GM08714 (cell line): ENCODE measurements around the gene DOK5.

Experiments
- H3K4me3 ChIP-seq: fragments of 200-500 bp; sonication (Bioruptor generic); 2 replicates; pipeline ENCODE4 v1.5.1; 2014; ENCODE audit warnings: mild to moderate bottlenecking, low read length, inconsistent platforms
- ZNF274 ChIP-seq: IDR thresholded peaks from 2 replicates; pipeline ENCODE4 v1.6.1; 2012; ENCODE audit warnings: mild to moderate bottlenecking, low read depth, low read length

The DOK5 gene

GRCh38 chr20:54642864-54643667 lies 167.7 kb downstream of the DOK5 start:
- no peak for TF ChIP-seq ZNF274
- H3K4me3 ChIP-seq = no peak overlapping the region

DNA sequence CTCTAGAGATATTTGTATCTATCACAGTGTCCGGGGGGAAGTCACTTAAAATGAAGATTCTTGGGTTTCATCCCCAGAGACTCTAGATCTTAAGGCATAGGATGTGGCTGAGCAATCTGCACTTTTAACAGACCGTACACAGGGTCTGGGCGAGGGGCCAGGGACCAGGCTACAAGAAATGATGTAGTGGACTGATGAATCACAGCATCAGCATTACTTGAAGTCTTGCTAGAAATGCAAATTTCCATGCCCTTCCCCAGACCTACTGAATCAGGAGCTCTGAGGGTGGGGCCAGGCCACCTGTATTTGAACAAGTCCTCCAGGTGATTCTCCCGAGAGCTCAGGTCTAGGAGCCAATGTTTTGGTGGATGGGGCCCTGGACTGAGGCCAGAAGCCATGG lies 168.4 kb downstream of the DOK5 start:
- TF ChIP-seq ZNF274 = no peak

GRCh38 chr20:54645445-54646155 lies 170.2 kb downstream of the DOK5 start:
- H3K4me3 ChIP-seq = no peak overlapping the region
- TF ChIP-seq ZNF274 = no peak

More for the DNA sequence above, 168.4 kb downstream of the DOK5 start:
- H3K4me3 ChIP-seq = no peak overlapping the region

DNA sequence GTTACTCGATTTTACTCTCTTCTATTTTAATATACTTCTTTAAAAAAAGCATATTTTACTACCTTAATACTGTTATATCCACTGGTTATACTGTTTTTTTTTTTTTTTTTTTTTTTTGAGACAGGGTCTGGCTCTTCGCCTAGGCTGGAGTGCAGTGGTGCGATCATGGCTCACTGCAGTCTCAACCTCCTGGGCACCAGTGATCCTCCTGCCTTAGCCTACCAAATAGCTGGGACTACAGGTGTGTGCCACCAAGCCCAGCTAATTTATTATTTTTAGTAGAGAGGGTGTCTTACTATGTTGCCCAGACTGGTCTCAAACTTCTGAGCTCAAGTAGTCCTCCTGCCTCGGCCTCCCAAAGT lies 170.7 kb downstream of the DOK5 start:
- H3K4me3 ChIP-seq = no peak overlapping the region
- TF ChIP-seq ZNF274 = no peak

- no peak overlapping the region for H3K4me3 ChIP-seq
- TF ChIP-seq ZNF274 = no peak
Measured at GRCh38 chr20:54648421-54649142, 173.2 kb downstream of the DOK5 start.

GRCh38 chr20:54649511-54649962 lies 174.1 kb downstream of the DOK5 start:
- TF ChIP-seq ZNF274 = no peak
- no peak overlapping the region for H3K4me3 ChIP-seq

- no peak for TF ChIP-seq ZNF274
- H3K4me3 ChIP-seq = no peak overlapping the region
Measured at GRCh38 chr20:54650052-54650719, 174.8 kb downstream of the DOK5 start.

GRCh38 chr20:54651252-54651651 lies 175.9 kb downstream of the DOK5 start:
- TF ChIP-seq ZNF274 = no peak
- no peak overlapping the region for H3K4me3 ChIP-seq

DNA sequence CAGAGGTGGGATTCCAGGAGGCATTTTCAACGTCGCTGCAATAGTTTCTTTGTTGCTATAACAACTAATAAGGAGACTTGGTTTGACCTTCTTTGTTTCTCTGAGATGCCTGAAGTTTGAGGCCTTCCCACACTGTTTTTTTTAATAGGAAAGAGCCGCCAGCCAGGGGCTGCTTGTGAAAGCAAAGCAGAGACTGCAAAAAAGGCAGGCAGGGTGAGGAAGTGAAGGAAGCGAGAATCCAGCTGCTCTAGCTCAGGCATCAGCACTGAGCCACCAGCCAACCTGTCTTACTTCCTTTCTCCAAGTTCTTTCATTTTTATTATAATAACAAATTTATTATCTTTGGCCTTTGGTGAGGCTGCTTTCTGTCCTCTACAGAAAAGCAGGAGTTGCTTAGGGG lies 179.1 kb downstream of the DOK5 start:
- no peak for TF ChIP-seq ZNF274
- H3K4me3 ChIP-seq = no peak overlapping the region

DNA sequence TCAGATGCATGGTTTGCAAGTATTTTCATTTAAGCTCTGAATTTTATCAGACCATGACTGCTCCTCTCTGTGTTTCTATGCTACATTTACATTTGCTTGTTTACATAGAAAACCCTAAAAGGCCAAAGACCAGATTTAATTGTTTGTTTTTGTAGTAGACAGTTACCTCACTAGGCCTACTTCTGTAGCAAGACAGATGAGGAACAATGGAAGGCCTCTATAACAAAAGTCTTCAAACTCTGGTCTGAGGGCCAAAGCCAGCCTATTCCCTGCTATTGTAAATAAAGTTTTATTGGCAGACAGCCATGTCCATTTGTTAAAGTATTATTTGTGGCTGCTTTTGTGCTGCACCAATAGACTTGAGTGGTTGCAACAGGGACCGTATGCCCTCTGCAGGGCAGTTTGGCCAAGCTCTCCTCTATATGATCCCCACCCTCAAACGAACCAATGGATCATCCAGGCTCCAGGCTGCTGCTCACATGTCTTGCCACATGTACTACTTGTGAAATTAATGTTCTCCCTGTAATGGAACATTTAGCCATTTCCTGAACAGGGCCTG lies 182.0 kb downstream of the DOK5 start:
- no peak overlapping the region for H3K4me3 ChIP-seq
- TF ChIP-seq ZNF274 = no peak

DNA sequence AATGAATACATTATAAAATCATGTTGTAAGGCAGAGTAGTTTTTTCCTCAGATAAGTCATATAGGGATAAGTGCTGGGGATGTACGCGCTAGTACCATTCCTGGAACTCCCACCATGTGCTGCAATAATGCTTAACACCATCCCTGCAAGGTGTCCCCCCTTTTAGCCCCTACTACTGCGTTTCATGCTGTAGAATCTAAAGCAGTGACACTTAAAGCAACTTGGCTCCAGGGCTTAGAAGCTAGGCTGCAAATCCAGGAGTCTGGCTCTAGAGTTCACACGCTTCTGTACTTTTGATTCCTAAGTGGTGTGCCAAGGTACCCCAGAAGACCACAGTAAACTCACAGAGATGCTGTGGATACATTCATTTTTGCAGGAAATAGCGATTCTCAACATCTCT lies 183.1 kb downstream of the DOK5 start:
- no peak for TF ChIP-seq ZNF274

DNA sequence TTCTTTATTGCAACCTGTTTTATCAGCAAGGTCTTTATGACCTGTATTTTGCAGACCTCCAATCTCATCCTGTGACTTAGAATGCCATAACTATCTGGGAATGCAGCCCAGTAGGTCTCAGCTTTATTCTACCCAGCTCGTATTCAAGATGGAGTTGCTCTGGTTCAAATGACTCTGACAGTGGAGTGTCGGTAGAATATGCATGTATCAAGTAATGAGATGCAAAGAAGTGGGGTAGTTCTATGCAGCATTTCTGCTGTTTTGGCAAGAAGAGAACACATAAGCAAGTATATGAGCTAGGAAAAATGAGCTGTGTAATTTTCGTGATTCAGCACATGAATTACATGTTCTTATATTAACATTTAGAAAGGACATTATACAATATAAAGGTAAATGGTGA lies 185.9 kb downstream of the DOK5 start:
- no peak overlapping the region for H3K4me3 ChIP-seq
- no peak for TF ChIP-seq ZNF274

More for the DNA sequence above, 183.1 kb downstream of the DOK5 start:
- no peak overlapping the region for H3K4me3 ChIP-seq

GRCh38 chr20:54661880-54662465 lies 186.6 kb downstream of the DOK5 start:
- TF ChIP-seq ZNF274 = no peak

More at GRCh38 chr20:54661880-54662465, 186.6 kb downstream of the DOK5 start:
- H3K4me3 ChIP-seq = no peak overlapping the region
